ENCODE data around the gene YIF1A.
A peak's percentile ranks its signal among the peaks of the same experiment; 100 is the strongest.

Gene YIF1A, protein sequence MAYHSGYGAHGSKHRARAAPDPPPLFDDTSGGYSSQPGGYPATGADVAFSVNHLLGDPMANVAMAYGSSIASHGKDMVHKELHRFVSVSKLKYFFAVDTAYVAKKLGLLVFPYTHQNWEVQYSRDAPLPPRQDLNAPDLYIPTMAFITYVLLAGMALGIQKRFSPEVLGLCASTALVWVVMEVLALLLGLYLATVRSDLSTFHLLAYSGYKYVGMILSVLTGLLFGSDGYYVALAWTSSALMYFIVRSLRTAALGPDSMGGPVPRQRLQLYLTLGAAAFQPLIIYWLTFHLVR

DNA sequence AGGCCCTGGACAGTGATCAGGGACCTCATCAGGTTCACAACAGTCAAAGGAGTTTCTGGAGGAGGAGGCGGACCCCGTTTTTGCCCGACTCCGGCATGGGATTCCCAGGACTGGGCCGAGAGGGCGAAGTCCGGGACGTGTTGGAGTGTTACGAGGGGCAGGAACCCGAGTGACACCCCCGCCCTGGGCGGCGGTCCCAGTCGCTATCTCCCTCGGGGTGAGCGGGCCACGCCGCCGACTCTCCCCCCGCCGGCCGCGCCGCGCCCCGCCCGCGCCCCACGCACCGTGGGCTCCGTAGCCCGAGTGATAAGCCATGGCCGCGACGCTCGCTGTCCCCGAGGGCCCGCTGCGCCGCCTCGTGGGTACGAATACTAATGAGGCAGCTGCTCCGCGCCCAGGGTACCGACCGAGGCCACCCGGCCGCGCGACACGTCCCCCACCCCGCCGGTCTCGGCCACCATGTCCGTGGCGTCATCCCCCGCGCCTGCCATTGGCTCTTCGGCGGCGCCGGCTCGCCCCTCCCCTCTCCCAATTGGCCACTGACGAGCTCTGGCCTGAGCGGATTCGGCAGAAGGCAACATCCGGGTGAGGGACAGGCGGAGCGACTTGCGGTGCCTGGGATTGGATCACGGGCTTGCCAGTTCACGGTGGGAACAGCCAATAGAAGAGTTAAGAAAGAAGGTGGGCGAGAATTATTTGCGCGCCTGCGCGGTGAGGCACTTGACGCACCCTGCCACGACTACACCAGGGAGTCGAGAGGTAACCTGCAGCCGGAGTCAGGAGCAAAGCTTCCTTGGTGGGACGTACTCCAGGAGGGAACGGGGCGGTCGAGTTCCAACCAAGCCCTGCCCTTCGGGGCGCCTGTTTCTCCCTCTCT is at the start of gene YIF1A:
YIF1A (minus strand) TSS at position 473 of the 877 bp plus-strand sequence; CDS start at position 315, 158 bp downstream.
- peaks cover 16% of the 10 kb centered on the region for H3K36me3 ChIP-seq (ENCODE audit: control insufficient read depth, insufficient read depth, low read length)
- no peaks in the 10 kb centered on the region for H3K9me3 ChIP-seq (ENCODE audit: control insufficient read depth, insufficient read depth, low read length)
- peaks cover 35% of the 10 kb centered on the region for H3K27me3 ChIP-seq (ENCODE audit: control insufficient read depth, insufficient read depth, low read length)
- H3K27ac ChIP-seq (ENCODE audit: low read depth, low read length) = peak within 1 kb of the TSS; percentile 88
- H3K9ac ChIP-seq (ENCODE audit: low read depth, low read length) = peak within 1 kb of the TSS; percentile 74
- H3K4me1 ChIP-seq (ENCODE audit: control insufficient read depth, insufficient read depth, low read length) = peaks cover 5% of the 10 kb centered on the region; the same call in 1 of the 2 replicates
- peak within 1 kb of the TSS; percentile 83 for H3K4me3 ChIP-seq (ENCODE audit: low read depth, low read length)

DNA sequence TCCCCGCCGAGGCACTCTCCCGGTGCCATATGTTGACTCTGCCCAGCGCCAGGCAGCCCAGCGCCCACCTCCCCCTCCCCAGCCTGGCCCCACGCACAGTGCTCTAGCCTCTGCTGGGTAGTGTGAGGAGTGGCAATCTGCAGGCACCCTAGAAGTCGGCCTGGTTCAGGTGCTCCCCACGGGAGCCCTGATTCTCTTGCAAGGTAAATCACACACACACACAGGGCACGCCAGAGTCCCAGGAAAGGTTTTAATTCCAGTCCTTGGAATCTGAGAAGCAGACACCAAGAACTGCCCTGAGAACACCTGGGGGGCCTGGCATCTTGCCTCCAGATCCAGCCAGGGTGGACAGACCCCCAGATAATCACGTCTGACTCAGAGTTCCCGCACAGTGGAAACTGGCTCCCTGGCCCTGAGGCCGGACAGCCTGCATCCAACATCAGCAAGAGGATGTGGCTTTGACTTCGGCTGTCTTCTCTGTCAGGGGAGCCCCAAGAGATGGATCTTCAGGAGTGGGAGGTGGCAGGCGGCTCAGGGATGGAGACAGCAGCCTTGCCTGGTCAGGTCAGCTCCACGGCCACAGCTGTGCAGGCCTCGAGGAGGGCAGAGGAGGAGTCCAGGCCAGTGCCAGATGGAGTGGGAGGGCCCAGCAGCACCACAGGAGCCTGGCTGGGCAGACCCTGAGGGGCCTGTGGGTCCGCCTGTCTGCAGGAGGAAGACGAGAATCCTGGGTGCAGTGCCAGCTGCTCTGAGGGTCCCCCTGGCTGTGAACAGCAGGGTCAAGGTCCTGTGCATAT is 48.4 kb upstream of the YIF1A start:
- Histone ChIP-seq H3K36me3 (ENCODE audit: control insufficient read depth, insufficient read depth, low read length) (peaks cover 49% of the 10 kb centered on the region), H3K4me3 (ENCODE audit: low read depth, low read length) (no peak overlapping the region), H3K9ac (ENCODE audit: low read depth, low read length) (no peak overlapping the region), H3K27ac (ENCODE audit: low read depth, low read length) (peak overlapping the region; percentile 65), H3K27me3 (ENCODE audit: control insufficient read depth, insufficient read depth, low read length) (no peaks in the 10 kb centered on the region), H3K9me3 (ENCODE audit: control insufficient read depth, insufficient read depth, low read length) (no peaks in the 10 kb centered on the region), H3K4me1 (ENCODE audit: control insufficient read depth, insufficient read depth, low read length) (peaks cover 18% of the 10 kb centered on the region)

DNA sequence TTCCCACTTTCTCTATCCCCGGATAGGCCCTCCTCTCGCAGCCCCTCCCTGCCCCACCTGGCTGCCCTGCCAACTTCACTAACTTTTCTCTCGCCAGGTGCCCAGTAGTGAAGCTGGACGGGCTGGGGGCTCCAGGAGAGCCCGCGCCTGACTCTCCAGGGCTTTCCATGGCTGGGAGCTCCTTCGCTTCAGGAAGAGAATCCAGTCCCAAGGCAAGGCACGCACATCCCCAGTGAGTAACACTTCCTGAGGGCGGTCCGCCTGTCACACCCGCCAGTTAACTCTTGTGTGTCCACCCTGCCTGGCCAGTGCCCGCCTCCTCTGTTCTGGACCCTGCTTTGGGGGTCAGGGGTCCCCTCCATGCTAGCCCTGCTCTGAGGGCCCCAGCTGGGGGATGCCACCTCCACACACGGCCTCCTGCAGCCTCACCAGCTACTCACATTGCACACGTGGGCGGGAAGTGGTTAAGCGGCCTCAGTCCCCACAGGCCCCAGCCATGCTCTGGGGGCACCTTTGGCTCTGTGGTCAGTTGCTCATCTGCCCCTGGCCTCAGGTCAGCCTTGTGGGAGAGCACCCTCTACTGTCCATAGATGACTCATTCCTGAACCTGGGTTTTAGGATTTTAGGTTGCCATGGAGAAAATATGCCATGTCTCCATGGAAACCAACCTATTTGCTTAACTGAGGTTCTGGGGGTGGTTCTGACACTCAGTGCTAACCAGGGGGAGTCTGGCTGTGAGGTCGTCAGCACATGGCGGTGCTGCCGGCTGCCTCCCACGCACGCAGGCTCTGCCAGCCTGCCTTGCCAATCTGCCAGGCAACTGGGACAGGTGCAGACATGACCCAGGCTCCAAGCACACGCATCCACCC is 47.5 kb upstream of the YIF1A start, which contains the start of gene RIN1:
RIN1 (minus strand) TSS at position 201 of the 869 bp plus-strand sequence; CDS start at position 169, 32 bp downstream.
- H3K9ac ChIP-seq (ENCODE audit: low read depth, low read length) = peak within 1 kb of the TSS; percentile 12; the same call in 1 of the 2 replicates
- peaks cover 41% of the 10 kb centered on the region for H3K36me3 ChIP-seq (ENCODE audit: control insufficient read depth, insufficient read depth, low read length)
- H3K9me3 ChIP-seq (ENCODE audit: control insufficient read depth, insufficient read depth, low read length) = no peaks in the 10 kb centered on the region
- H3K27me3 ChIP-seq (ENCODE audit: control insufficient read depth, insufficient read depth, low read length) = no peaks in the 10 kb centered on the region
- H3K27ac ChIP-seq (ENCODE audit: low read depth, low read length) = peak within 1 kb of the TSS; percentile 65
- H3K4me3 ChIP-seq (ENCODE audit: low read depth, low read length) = peak within 1 kb of the TSS; percentile 53
- H3K4me1 ChIP-seq (ENCODE audit: control insufficient read depth, insufficient read depth, low read length) = peaks cover 18% of the 10 kb centered on the region

DNA sequence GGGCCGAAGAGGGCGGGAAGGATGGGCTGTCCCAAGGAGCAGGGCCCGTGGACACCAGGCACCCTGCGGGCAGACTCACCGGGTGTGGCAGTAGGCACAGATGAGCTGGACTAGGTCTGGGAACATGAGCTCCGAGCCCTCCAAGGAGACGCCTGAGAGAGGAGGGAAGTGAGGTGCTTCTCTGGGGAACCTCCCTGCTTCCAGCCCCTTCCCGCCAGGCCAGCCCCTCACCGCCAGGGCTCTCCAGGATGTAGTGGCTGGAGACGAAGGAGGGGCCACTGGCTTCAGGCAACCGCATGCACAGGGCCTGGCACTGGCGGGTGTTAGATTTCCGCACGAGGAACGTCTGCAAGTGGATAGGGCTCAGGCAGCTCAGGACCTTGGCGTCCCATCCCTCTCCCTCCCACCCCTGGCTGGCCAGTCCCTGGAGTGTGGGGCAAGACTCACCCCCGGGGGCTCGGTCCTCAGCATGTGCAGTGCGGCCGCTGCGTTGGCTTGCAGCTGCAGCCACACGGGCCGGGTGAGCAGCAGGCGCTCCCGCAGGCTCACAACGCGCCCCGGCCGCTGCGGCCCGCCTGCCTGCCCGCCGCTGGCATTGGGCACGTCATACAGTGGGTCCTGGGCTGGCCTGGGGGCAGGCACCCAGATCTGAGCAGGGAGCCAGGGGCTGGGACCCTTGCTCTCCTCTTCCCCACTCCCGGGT is 46.7 kb upstream of the YIF1A start:
- Histone ChIP-seq H3K9me3 (ENCODE audit: control insufficient read depth, insufficient read depth, low read length) (no peaks in the 10 kb centered on the region), H3K4me1 (ENCODE audit: control insufficient read depth, insufficient read depth, low read length) (peaks cover 18% of the 10 kb centered on the region), H3K36me3 (ENCODE audit: control insufficient read depth, insufficient read depth, low read length) (peaks cover 33% of the 10 kb centered on the region), H3K27me3 (ENCODE audit: control insufficient read depth, insufficient read depth, low read length) (no peaks in the 10 kb centered on the region), H3K4me3 (ENCODE audit: low read depth, low read length) (peak overlapping the region; percentile 53), H3K9ac (ENCODE audit: low read depth, low read length) (peak overlapping the region; percentile 12; the same call in 1 of the 2 replicates), H3K27ac (ENCODE audit: low read depth, low read length) (peak overlapping the region; percentile 65)

DNA sequence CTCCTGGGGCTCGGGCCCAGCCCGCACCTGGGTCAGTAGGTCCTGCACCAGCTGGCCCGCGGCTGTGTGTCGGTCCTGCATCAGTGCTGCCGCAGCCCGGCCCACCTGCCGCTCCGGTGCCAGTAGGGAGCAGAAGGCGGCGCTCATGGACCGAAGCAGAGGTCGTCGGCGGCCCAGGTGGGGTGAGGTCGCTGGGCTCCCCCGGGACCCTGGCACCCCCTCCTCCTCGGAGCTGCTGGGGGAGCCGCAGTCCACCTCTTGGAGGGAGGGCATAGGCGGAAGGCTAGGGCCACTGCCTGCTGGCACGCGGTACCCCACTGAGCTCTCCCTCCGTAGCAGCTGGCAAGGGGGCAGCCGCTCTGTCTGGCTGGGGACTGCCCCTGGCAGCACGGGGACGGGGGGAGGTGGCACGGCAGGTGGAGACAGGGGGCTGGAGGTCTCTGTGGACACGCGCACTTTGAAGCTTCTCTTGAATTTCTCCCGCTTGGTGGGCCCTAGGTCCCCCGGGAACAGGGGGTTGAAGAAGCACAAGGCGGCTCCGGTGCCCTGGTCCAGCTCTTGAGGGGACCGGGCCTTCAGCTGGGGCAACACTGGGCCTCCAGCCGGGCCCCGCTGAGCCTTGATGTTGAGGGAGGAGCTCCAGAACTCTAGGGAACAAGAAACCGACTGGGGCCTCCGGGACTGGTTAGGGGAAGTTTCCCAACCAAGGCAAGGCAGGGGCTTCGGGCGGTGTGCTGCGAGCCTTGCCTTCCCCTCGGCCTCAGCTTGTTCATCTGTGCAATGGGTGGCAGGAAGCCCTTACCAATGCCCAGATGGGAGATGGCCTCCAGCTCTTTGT is 45.9 kb upstream of the YIF1A start:
- Histone ChIP-seq H3K9me3 (ENCODE audit: control insufficient read depth, insufficient read depth, low read length) (no peaks in the 10 kb centered on the region), H3K9ac (ENCODE audit: low read depth, low read length) (no peak overlapping the region), H3K27ac (ENCODE audit: low read depth, low read length) (no peak overlapping the region), H3K36me3 (ENCODE audit: control insufficient read depth, insufficient read depth, low read length) (peaks cover 25% of the 10 kb centered on the region), H3K27me3 (ENCODE audit: control insufficient read depth, insufficient read depth, low read length) (no peaks in the 10 kb centered on the region), H3K4me1 (ENCODE audit: control insufficient read depth, insufficient read depth, low read length) (peaks cover 18% of the 10 kb centered on the region), H3K4me3 (ENCODE audit: low read depth, low read length) (0 out of 2 replicates have a peak overlapping the region, but pooled peaks have one; percentile 53)

DNA sequence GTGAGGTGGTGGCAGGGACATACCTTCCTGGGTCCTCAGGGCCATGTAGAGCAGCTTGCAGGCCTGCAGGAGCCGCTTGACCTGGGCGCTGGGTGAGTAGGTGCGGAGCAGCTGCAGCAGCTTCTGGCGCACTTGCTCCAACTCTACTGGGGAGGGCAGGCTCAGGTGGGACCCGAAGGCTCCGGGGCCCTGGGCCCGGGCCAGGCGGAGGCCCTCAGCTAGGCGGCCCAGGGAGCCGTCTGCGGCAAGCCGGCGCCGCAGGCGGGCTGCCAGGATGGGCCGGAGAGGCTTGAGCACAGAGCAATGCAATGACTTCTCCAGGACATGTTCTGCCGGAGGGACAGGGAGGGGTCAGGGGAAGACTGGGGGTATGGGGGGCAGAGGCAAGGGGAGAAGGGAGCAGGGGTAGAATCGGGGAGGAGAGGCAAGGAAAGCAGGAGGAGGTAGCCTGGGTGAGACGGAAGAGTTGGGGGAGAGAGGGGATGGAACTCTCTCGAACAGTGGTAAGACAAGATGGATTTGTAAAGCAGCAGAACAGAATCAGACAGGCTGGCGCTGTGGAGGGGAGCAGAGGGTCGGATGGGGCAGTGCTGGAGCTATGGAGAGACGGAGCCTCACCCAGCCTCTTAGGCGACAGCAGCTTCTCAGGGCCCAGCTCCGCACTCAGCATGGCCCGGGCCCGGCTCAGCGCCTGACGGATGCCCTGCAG is 45.1 kb upstream of the YIF1A start:
- peaks cover 18% of the 10 kb centered on the region for H3K4me1 ChIP-seq (ENCODE audit: control insufficient read depth, insufficient read depth, low read length)
- H3K27me3 ChIP-seq (ENCODE audit: control insufficient read depth, insufficient read depth, low read length) = no peaks in the 10 kb centered on the region
- H3K9ac ChIP-seq (ENCODE audit: low read depth, low read length) = no peak overlapping the region
- H3K4me3 ChIP-seq (ENCODE audit: low read depth, low read length) = no peak overlapping the region
- H3K9me3 ChIP-seq (ENCODE audit: control insufficient read depth, insufficient read depth, low read length) = no peaks in the 10 kb centered on the region
- H3K36me3 ChIP-seq (ENCODE audit: control insufficient read depth, insufficient read depth, low read length) = peaks cover 17% of the 10 kb centered on the region
- no peak overlapping the region for H3K27ac ChIP-seq (ENCODE audit: low read depth, low read length)

DNA sequence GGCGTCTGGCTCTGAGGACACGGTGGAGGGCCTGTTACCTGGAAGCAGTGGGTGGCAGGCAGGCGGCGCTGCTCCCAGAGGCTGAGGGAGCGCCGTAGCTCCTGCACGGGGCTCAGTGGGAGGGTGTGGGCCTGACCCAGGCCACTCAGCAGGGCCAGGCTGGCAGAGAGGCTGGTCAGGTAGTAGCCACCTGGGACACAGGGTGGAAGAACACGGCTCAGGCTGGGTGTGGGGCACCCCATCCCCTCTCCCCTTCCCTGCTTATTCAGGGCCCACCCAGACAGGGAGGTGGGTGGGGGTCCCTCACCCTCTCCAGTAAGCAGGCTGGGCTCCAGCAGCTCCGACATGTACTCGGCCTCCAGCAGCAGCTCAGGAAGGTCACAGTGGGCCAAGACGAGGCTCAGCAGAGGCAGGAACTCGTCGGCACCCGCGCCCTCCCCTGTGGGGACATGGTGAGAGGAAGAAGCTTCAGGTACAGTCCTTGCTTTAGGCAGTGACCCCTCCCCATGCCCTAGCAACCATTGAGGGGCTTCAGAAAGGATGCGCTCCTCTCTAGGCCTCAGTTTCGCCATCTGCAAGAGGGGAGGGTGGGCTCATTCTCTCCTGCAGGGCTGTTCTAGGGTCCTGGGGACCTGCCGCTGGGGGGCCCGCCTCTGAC is 44.4 kb upstream of the YIF1A start:
- Histone ChIP-seq H3K9me3 (ENCODE audit: control insufficient read depth, insufficient read depth, low read length) (no peaks in the 10 kb centered on the region), H3K27ac (ENCODE audit: low read depth, low read length) (no peak overlapping the region), H3K36me3 (ENCODE audit: control insufficient read depth, insufficient read depth, low read length) (peaks cover 10% of the 10 kb centered on the region), H3K9ac (ENCODE audit: low read depth, low read length) (no peak overlapping the region), H3K4me3 (ENCODE audit: low read depth, low read length) (no peak overlapping the region), H3K27me3 (ENCODE audit: control insufficient read depth, insufficient read depth, low read length) (no peaks in the 10 kb centered on the region), H3K4me1 (ENCODE audit: control insufficient read depth, insufficient read depth, low read length) (peaks cover 24% of the 10 kb centered on the region)

DNA sequence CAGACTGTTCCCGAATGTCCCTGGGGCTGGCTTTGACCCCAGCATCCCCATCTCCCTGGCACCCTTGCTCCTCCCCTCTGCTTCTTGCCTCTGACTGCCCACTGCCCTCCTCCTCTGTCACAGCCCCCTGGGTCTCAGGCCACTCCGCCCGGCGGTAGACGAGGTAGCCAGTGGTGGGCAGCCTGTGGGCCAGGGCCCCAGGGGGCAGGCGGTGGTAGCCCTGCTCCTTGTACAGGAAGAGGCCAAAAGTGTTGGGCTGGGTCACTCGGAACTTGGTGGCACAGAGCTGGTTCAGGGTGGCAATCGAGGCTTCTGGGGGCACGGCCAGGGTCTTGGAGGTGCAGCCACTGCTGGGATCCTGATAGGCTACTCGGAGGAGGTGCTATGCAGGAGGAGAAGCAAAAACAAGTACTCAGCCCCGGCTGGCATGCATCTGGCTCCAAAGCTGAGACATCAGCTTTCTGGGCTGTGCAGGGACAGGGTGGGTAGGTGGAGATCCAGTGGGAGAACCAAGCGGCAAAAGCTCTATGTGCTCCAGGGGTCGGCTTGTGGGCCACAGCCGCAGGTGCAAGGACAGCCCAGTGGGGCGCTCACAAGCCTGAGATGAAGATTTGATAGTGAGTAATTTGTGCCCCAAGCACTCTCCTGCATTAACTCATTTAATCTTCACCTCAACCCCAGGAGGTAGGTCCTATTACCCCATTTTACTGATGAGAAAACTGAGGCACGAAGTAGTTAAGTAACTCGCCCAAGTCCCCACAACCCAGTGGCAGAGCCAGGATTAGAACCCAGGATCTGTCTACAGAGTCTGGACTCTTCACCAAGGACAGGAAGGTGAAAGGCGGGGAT is 43.7 kb upstream of the YIF1A start:
- Histone ChIP-seq H3K4me1 (ENCODE audit: control insufficient read depth, insufficient read depth, low read length) (peaks cover 24% of the 10 kb centered on the region), H3K36me3 (ENCODE audit: control insufficient read depth, insufficient read depth, low read length) (peaks cover 5% of the 10 kb centered on the region), H3K9ac (ENCODE audit: low read depth, low read length) (no peak overlapping the region), H3K4me3 (ENCODE audit: low read depth, low read length) (no peak overlapping the region), H3K27ac (ENCODE audit: low read depth, low read length) (no peak overlapping the region), H3K9me3 (ENCODE audit: control insufficient read depth, insufficient read depth, low read length) (no peaks in the 10 kb centered on the region), H3K27me3 (ENCODE audit: control insufficient read depth, insufficient read depth, low read length) (peaks cover 6% of the 10 kb centered on the region; the same call in 1 of the 2 replicates)

Measured in HUES48 (cell line).